GM23338 (cell line): ENCODE results near the gene PTRH2. TPM values are rescaled to one million over a fixed set of nuclear protein-coding genes. Genes with fewer than 3 reads are reported as not detected.

ENCODE experiments used
- ATAC-seq: fragments of 200-7000 bp; cut with Tn5 transposase; 3 replicates; pipeline ENCODE4 v1.9.1; 2020
- DNase-seq: peaks from one replicate; pipeline ENCODE4 v3.0.0-alpha.2; 2015; ENCODE audit warnings: low spot score
- H2AFZ ChIP-seq: fragments of 200-600 bp; sonication (generic); 2 replicates; pipeline ENCODE4 v1.8.0; 2016; ENCODE audit warnings: antibody characterized with exemption, mild to moderate bottlenecking, moderate library complexity
- H3F3A ChIP-seq: fragments of 200-600 bp; sonication (generic); replicated peaks from 2 replicates; pipeline ENCODE4 v1.8.0; 2017; ENCODE audit warnings: antibody characterized with exemption, mixed run types, low read depth
- H3K27ac ChIP-seq: fragments of 200-600 bp; sonication (generic); 2 replicates; pipeline ENCODE4 v1.6.1; 2016; ENCODE audit warnings: low read depth
- H3K27me3 ChIP-seq: fragments of 200-600 bp; sonication (generic); 2 replicates; pipeline ENCODE4 v1.8.0; 2016; ENCODE audit warnings: mild to moderate bottlenecking, mixed run types, moderate library complexity; ENCODE audit not compliant: insufficient read depth
- H3K36me3 ChIP-seq: fragments of 200-600 bp; sonication (generic); 2 replicates; pipeline ENCODE4 v1.8.0; 2016; ENCODE audit warnings: mild to moderate bottlenecking; ENCODE audit not compliant: insufficient read depth
- H3K4me1 ChIP-seq: fragments of 200-600 bp; sonication (generic); 2 replicates; pipeline ENCODE4 v1.8.0; 2016; ENCODE audit warnings: mild to moderate bottlenecking, moderate library complexity; ENCODE audit not compliant: insufficient read depth
- H3K4me2 ChIP-seq: fragments of 200-600 bp; sonication (generic); 2 replicates; pipeline ENCODE4 v1.7.1; 2017; ENCODE audit warnings: mixed run types
- H3K4me3 ChIP-seq: fragments of 200-600 bp; sonication (generic); 2 replicates; pipeline ENCODE4 v1.6.1; 2016; ENCODE audit warnings: mixed run types
- H3K79me2 ChIP-seq: fragments of 200-600 bp; sonication (generic); replicated peaks from 2 replicates; pipeline ENCODE4 v1.8.0; 2017; ENCODE audit warnings: mild to moderate bottlenecking; ENCODE audit not compliant: insufficient read depth
- H3K9me2 ChIP-seq: fragments of 200-600 bp; sonication (generic); 2 replicates; pipeline ENCODE4 v1.8.0; 2017; ENCODE audit not compliant: insufficient read depth
- H4K20me1 ChIP-seq: fragments of 200-600 bp; sonication (generic); replicated peaks from 2 replicates; pipeline ENCODE4 v1.8.0; 2017; ENCODE audit warnings: mild to moderate bottlenecking; ENCODE audit not compliant: insufficient read depth
- H3K27ac Mint-ChIP-seq: 2 replicates; pipeline ENCODE4 v1.8.0; 2020; ENCODE audit warnings: inconsistent platforms, mild to moderate bottlenecking, moderate library complexity, mixed read lengths
- H3K27me3 Mint-ChIP-seq: 3 replicates; pipeline ENCODE4 v1.8.0; 2022; ENCODE audit warnings: low read depth, mild to moderate bottlenecking, moderate library complexity, mixed read lengths, inconsistent platforms; ENCODE audit not compliant: insufficient read depth, poor library complexity
- H3K36me3 Mint-ChIP-seq: 3 replicates; pipeline ENCODE4 v1.8.0; 2021; ENCODE audit warnings: low read depth, mild to moderate bottlenecking, inconsistent platforms, moderate library complexity, mixed read lengths
- H3K4me1 Mint-ChIP-seq: 3 replicates; pipeline ENCODE4 v1.8.0; 2020; ENCODE audit warnings: mild to moderate bottlenecking, inconsistent platforms, mixed read lengths
- H3K4me3 Mint-ChIP-seq: 3 replicates; pipeline ENCODE4 v1.8.0; 2021; ENCODE audit warnings: moderate library complexity, mild to moderate bottlenecking, inconsistent platforms, mixed read lengths
- H3K9me3 Mint-ChIP-seq: 3 replicates; pipeline ENCODE4 v1.8.0; 2020; ENCODE audit warnings: moderate library complexity, mild to moderate bottlenecking, inconsistent platforms, mixed read lengths
- CREB1 ChIP-seq: fragments of 250-450 bp; sonication (Bioruptor Pico); IDR thresholded peaks from 2 replicates; pipeline ENCODE4 v1.5.0; 2020; ENCODE audit warnings: low read depth, mild to moderate bottlenecking, moderate library complexity
- EZH2 ChIP-seq: fragments of 200-600 bp; sonication (generic); IDR thresholded peaks from one replicate; pipeline ENCODE4 v1.8.0; 2017; ENCODE audit warnings: antibody characterized with exemption, mild to moderate bottlenecking, low read depth; ENCODE audit not compliant: unreplicated experiment
- EZH2phosphoT487 ChIP-seq: fragments of 200-600 bp; sonication (generic); IDR thresholded peaks from one replicate; pipeline ENCODE4 v1.8.1; 2018; ENCODE audit warnings: antibody characterized with exemption; ENCODE audit not compliant: unreplicated experiment
- JUNB ChIP-seq: IDR thresholded peaks from one replicate; pipeline ENCODE4 v1.6.1; 2016; ENCODE audit warnings: antibody characterized with exemption; ENCODE audit not compliant: unreplicated experiment
- NANOG ChIP-seq: IDR thresholded peaks from 2 replicates; pipeline ENCODE4 v1.6.1; 2016; ENCODE audit warnings: antibody characterized with exemption, borderline replicate concordance
- POLR2AphosphoS5 ChIP-seq: IDR thresholded peaks from 2 replicates; pipeline ENCODE4 v1.6.1; 2016; ENCODE audit warnings: antibody characterized with exemption, low read depth
- STAT1 ChIP-seq: IDR thresholded peaks from one replicate; pipeline ENCODE4 v1.6.1; 2016; ENCODE audit warnings: antibody characterized with exemption; ENCODE audit not compliant: unreplicated experiment
- ZNF114 ChIP-seq: fragments of 250-450 bp; sonication (Bioruptor Pico); IDR thresholded peaks from 2 replicates; pipeline ENCODE4 v1.5.0; 2020; ENCODE audit warnings: mild to moderate bottlenecking, moderate library complexity
- ZNF331 ChIP-seq: fragments of 250-450 bp; sonication (Bioruptor Pico); IDR thresholded peaks from 2 replicates; pipeline ENCODE4 v1.5.0; 2020; ENCODE audit warnings: low read depth, mild to moderate bottlenecking, moderate library complexity
- polyA plus RNA-seq: library from polyadenylated mRNA; unstranded; fragments of >200 nt; fragmentation: Nextera tagmentation; extraction: Ambion mirVana; gene quantifications from 2 replicates; pipeline ENCODE4 v1.2.1, GENCODE V29; 2016
- total RNA-seq: library from RNA; depleted of rRNA; stranded (reverse); fragments of >200 nt; shearing (Covaris generic); gene quantifications from 2 replicates; pipeline ENCODE4 v1.2.3, GENCODE V29; 2014
- TF ChIP-seq, protein P1 (sequence below): IDR thresholded peaks from 2 replicates; pipeline ENCODE4 v1.6.1; 2016; ENCODE audit warnings: antibody characterized with exemption
- TF ChIP-seq, protein P2 (sequence below): IDR thresholded peaks from one replicate; pipeline ENCODE4 v1.6.1; 2018; ENCODE audit warnings: antibody characterized with exemption; ENCODE audit not compliant: unreplicated experiment
- TF ChIP-seq, protein P3 (sequence below): fragments of 250-450 bp; sonication (Bioruptor Pico); IDR thresholded peaks from 2 replicates; pipeline ENCODE4 v1.5.0; 2020; ENCODE audit warnings: mild to moderate bottlenecking, moderate library complexity
- TF ChIP-seq, protein P4 (sequence below), 2 experiments: fragments of 200-600 bp in 1 of 2; sonication (generic) in 1 of 2; conservative IDR thresholded peaks; 2 replicates each; pipeline versions ENCODE4 v1.5.1 to v1.6.1; 2016 to 2017; ENCODE audit warnings: antibody characterized with exemption in 2 of 2, low read depth in 2 of 2, mild to moderate bottlenecking in 2 of 2, moderate library complexity in 1 of 2

Gene PTRH2
- total and polyA plus RNA-seq, 2 experiments from 2014 or later: 32.7 to 85.2 TPM

DNA sequence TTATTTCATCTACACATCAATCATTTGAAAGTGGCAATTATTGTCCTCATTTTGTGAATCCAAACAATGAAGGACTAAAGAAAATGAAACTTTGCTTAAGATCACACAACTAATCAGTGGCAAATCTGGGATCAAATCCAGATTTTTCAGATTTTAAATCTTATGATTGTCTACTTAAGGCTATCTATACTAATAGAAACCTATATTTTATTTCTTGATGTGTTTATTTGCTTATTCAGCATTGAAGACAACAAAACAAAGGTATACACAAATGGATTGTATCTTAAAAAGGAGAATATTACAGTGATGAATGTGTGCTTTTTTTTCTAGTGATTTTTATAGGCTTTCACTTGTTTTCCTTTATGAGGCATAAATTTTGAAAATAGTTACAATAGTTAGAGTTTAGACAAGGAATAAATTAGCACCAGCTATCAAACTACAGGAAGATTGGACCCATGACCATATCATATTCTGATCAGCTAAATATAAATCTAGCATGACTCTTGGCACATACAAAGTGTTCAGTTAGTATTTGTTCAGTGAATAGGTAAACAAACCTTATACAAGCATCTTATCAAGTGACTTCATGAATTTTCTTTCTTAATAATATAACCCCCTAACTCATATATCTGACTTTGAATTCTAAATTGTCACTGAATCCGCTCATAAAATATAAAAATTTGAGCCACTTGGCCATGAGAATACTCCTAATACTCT is 20.7 kb upstream of the PTRH2 start:
- peak overlapping the region; percentile 40; the same call in 1 of the 2 replicates for H3K27ac ChIP-seq
- H2AFZ ChIP-seq: no peak overlapping the region
- Mint-ChIP-seq H3K4me3 (no peak overlapping the region), H3K27me3 (no peaks in the 10 kb centered on the region), H3K27ac (no peak overlapping the region), H3K9me3 (no peaks in the 10 kb centered on the region), H3K4me1 (peaks cover 7% of the 10 kb centered on the region; the same call in 2 of the 3 replicates), H3K36me3 (no peaks in the 10 kb centered on the region)
- no peaks in the 10 kb centered on the region; the same call in 1 of the 2 replicates for H4K20me1 ChIP-seq
- ATAC-seq (no peak), DNase-seq (no peak)
- no peaks in the 10 kb centered on the region for H3F3A ChIP-seq
- no peaks in the 10 kb centered on the region for H3K9me2 ChIP-seq
- TF ChIP-seq JUNB (no peak), ZNF114 (CRISPR knock-in tag) (no peak), ZNF331 (CRISPR knock-in tag) (no peak), CREB1 (CRISPR knock-in tag) (no peak), EZH2phosphoT487 (no peak), EZH2 (no peak), POLR2AphosphoS5 (no peak), STAT1 (no peak), NANOG (no peak)
- TF ChIP-seq, protein P1, sequence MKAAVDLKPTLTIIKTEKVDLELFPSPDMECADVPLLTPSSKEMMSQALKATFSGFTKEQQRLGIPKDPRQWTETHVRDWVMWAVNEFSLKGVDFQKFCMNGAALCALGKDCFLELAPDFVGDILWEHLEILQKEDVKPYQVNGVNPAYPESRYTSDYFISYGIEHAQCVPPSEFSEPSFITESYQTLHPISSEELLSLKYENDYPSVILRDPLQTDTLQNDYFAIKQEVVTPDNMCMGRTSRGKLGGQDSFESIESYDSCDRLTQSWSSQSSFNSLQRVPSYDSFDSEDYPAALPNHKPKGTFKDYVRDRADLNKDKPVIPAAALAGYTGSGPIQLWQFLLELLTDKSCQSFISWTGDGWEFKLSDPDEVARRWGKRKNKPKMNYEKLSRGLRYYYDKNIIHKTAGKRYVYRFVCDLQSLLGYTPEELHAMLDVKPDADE: no peak
- TF ChIP-seq, protein P2, sequence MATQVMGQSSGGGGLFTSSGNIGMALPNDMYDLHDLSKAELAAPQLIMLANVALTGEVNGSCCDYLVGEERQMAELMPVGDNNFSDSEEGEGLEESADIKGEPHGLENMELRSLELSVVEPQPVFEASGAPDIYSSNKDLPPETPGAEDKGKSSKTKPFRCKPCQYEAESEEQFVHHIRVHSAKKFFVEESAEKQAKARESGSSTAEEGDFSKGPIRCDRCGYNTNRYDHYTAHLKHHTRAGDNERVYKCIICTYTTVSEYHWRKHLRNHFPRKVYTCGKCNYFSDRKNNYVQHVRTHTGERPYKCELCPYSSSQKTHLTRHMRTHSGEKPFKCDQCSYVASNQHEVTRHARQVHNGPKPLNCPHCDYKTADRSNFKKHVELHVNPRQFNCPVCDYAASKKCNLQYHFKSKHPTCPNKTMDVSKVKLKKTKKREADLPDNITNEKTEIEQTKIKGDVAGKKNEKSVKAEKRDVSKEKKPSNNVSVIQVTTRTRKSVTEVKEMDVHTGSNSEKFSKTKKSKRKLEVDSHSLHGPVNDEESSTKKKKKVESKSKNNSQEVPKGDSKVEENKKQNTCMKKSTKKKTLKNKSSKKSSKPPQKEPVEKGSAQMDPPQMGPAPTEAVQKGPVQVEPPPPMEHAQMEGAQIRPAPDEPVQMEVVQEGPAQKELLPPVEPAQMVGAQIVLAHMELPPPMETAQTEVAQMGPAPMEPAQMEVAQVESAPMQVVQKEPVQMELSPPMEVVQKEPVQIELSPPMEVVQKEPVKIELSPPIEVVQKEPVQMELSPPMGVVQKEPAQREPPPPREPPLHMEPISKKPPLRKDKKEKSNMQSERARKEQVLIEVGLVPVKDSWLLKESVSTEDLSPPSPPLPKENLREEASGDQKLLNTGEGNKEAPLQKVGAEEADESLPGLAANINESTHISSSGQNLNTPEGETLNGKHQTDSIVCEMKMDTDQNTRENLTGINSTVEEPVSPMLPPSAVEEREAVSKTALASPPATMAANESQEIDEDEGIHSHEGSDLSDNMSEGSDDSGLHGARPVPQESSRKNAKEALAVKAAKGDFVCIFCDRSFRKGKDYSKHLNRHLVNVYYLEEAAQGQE: no peak
- TF ChIP-seq, protein P3, sequence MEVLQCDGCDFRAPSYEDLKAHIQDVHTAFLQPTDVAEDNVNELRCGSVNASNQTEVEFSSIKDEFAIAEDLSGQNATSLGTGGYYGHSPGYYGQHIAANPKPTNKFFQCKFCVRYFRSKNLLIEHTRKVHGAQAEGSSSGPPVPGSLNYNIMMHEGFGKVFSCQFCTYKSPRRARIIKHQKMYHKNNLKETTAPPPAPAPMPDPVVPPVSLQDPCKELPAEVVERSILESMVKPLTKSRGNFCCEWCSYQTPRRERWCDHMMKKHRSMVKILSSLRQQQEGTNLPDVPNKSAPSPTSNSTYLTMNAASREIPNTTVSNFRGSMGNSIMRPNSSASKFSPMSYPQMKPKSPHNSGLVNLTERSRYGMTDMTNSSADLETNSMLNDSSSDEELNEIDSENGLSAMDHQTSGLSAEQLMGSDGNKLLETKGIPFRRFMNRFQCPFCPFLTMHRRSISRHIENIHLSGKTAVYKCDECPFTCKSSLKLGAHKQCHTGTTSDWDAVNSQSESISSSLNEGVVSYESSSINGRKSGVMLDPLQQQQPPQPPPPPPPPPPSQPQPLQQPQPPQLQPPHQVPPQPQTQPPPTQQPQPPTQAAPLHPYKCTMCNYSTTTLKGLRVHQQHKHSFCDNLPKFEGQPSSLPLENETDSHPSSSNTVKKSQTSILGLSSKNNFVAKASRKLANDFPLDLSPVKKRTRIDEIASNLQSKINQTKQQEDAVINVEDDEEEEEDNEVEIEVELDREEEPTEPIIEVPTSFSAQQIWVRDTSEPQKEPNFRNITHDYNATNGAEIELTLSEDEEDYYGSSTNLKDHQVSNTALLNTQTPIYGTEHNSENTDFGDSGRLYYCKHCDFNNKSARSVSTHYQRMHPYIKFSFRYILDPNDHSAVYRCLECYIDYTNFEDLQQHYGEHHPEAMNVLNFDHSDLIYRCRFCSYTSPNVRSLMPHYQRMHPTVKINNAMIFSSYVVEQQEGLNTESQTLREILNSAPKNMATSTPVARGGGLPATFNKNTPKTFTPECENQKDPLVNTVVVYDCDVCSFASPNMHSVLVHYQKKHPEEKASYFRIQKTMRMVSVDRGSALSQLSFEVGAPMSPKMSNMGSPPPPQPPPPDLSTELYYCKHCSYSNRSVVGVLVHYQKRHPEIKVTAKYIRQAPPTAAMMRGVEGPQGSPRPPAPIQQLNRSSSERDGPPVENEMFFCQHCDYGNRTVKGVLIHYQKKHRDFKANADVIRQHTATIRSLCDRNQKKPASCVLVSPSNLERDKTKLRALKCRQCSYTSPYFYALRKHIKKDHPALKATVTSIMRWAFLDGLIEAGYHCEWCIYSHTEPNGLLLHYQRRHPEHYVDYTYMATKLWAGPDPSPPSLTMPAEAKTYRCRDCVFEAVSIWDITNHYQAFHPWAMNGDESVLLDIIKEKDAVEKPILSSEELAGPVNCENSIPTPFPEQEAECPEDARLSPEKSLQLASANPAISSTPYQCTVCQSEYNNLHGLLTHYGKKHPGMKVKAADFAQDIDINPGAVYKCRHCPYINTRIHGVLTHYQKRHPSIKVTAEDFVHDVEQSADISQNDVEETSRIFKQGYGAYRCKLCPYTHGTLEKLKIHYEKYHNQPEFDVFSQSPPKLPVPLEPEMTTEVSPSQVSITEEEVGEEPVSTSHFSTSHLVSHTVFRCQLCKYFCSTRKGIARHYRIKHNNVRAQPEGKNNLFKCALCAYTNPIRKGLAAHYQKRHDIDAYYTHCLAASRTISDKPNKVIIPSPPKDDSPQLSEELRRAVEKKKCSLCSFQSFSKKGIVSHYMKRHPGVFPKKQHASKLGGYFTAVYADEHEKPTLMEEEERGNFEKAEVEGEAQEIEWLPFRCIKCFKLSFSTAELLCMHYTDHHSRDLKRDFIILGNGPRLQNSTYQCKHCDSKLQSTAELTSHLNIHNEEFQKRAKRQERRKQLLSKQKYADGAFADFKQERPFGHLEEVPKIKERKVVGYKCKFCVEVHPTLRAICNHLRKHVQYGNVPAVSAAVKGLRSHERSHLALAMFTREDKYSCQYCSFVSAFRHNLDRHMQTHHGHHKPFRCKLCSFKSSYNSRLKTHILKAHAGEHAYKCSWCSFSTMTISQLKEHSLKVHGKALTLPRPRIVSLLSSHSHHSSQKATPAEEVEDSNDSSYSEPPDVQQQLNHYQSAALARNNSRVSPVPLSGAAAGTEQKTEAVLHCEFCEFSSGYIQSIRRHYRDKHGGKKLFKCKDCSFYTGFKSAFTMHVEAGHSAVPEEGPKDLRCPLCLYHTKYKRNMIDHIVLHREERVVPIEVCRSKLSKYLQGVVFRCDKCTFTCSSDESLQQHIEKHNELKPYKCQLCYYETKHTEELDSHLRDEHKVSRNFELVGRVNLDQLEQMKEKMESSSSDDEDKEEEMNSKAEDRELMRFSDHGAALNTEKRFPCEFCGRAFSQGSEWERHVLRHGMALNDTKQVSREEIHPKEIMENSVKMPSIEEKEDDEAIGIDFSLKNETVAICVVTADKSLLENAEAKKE: no peak
- TF ChIP-seq, protein P4, sequence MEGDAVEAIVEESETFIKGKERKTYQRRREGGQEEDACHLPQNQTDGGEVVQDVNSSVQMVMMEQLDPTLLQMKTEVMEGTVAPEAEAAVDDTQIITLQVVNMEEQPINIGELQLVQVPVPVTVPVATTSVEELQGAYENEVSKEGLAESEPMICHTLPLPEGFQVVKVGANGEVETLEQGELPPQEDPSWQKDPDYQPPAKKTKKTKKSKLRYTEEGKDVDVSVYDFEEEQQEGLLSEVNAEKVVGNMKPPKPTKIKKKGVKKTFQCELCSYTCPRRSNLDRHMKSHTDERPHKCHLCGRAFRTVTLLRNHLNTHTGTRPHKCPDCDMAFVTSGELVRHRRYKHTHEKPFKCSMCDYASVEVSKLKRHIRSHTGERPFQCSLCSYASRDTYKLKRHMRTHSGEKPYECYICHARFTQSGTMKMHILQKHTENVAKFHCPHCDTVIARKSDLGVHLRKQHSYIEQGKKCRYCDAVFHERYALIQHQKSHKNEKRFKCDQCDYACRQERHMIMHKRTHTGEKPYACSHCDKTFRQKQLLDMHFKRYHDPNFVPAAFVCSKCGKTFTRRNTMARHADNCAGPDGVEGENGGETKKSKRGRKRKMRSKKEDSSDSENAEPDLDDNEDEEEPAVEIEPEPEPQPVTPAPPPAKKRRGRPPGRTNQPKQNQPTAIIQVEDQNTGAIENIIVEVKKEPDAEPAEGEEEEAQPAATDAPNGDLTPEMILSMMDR (conservative IDR thresholded peaks at IDR 0.05; ENCODE audit: low read depth in 2 of 2): no peak
- H3K27me3 ChIP-seq: no peaks in the 10 kb centered on the region
- no peak overlapping the region for H3K4me2 ChIP-seq
- peaks cover 9% of the 10 kb centered on the region for H3K4me1 ChIP-seq
- H3K79me2 ChIP-seq: peaks cover 37% of the 10 kb centered on the region
- H3K36me3 ChIP-seq: no peaks in the 10 kb centered on the region
- H3K4me3 ChIP-seq: no peak overlapping the region
